Liver (tissue), 2 donors: ENCODE results near the gene ITGA11.

Experiments used
- CTCF ChIP-seq: fragments of 150-350 bp; IDR thresholded peaks from 2 replicates; pipeline ENCODE4 v1.5.1; 2017; ENCODE audit warnings: improper control_type of control experiment, low read depth, low read length; ENCODE audit not compliant: missing input control
- REST ChIP-seq: IDR thresholded peaks from 2 replicates; pipeline ENCODE4 v1.6.1; 2016; ENCODE audit warnings: antibody characterized with exemption, mild to moderate bottlenecking
- donor health status: healthy.

GRCh38 chr15:68283401-68283800, 148.6 kb downstream of the ITGA11 start:
- no peak for TF ChIP-seq REST
- TF ChIP-seq CTCF: no peak
